ENCODE results near the gene NPM1. TPM values are rescaled to one million over a fixed set of nuclear protein-coding genes. Genes with fewer than 3 reads are reported as not detected.
"Not testable (repeated sequence)": the region's sequence is repeated elsewhere in the genome, so short reads cannot be mapped to it uniquely, and the experiment has no call there.

The NPM1 gene
- total RNA-seq, 2 experiments from 2014 or later = 1,230 to 1,897 TPM

GRCh38 chr5:171367424-171368370, 20.0 kb upstream of the NPM1 start:
- Mint-ChIP-seq H3K9me3 (ENCODE audit: low read depth) (no peaks in the 10 kb centered on the region), H3K4me1 (peaks cover 6% of the 10 kb centered on the region), H3K27ac (no peak overlapping the region), H3K27me3 (peaks cover 29% of the 10 kb centered on the region), H3K4me3 (no peak overlapping the region), H3K36me3 (no peaks in the 10 kb centered on the region)
- ATAC-seq = peak; percentile 27
- no peak for DNase-seq
- CTCF ChIA-PET = interaction anchor here (1.3 kb wide), 1 partner anchor 19 kb away, joined by 3 read pairs; no protein-coding TSS in a partner anchor

GRCh38 chr5:171369056-171369455, 18.6 kb upstream of the NPM1 start:
- CTCF ChIA-PET = no interaction called here
- Mint-ChIP-seq H3K4me3 (no peak overlapping the region), H3K9me3 (ENCODE audit: low read depth) (no peaks in the 10 kb centered on the region), H3K27me3 (peaks cover 19% of the 10 kb centered on the region), H3K4me1 (peaks cover 6% of the 10 kb centered on the region), H3K27ac (no peak overlapping the region), H3K36me3 (no peaks in the 10 kb centered on the region)
- ATAC-seq (no peak), DNase-seq (no peak)

GRCh38 chr5:171369898-171370297, 17.8 kb upstream of the NPM1 start:
- H3K9me3 Mint-ChIP-seq (ENCODE audit: low read depth) = no peaks in the 10 kb centered on the region
- ATAC-seq (peak; percentile 16), DNase-seq (no peak)
- no peaks in the 10 kb centered on the region for H3K36me3 Mint-ChIP-seq
- H3K4me3 Mint-ChIP-seq = no peak overlapping the region
- H3K4me1 Mint-ChIP-seq = peaks cover 6% of the 10 kb centered on the region
- H3K27me3 Mint-ChIP-seq = peaks cover 19% of the 10 kb centered on the region
- no peak overlapping the region for H3K27ac Mint-ChIP-seq
- CTCF ChIA-PET = interaction anchor here (1.2 kb wide), 1 partner anchor 162 kb away, joined by 3 read pairs; no protein-coding TSS in a partner anchor

GRCh38 chr5:171370881-171371280, 16.8 kb upstream of the NPM1 start:
- DNase-seq; H3K36me3 Mint-ChIP-seq; ATAC-seq; H3K9me3 Mint-ChIP-seq (ENCODE audit: low read depth); H3K4me1 Mint-ChIP-seq; H3K27ac Mint-ChIP-seq; H3K4me3 Mint-ChIP-seq: not testable (repeated sequence)
- CTCF ChIA-PET = interaction anchor here (0.8 to 1.2 kb wide), 2 partner anchors 18 to 163 kb away, joined by 3 read pairs; no protein-coding TSS in a partner anchor
- H3K27me3 Mint-ChIP-seq = peaks cover 19% of the 10 kb centered on the region

GRCh38 chr5:171371326-171371725, 16.3 kb upstream of the NPM1 start:
- Mint-ChIP-seq H3K9me3 (ENCODE audit: low read depth) (no peaks in the 10 kb centered on the region), H3K36me3 (no peaks in the 10 kb centered on the region), H3K27ac (no peak overlapping the region), H3K27me3 (peaks cover 19% of the 10 kb centered on the region), H3K4me1 (peaks cover 6% of the 10 kb centered on the region), H3K4me3 (no peak overlapping the region)
- DNase-seq = no peak
- no peak for ATAC-seq
- CTCF ChIA-PET = no interaction called here

GRCh38 chr5:171379961-171380360, 7.7 kb upstream of the NPM1 start:
- Mint-ChIP-seq H3K9me3 (ENCODE audit: low read depth) (no peaks in the 10 kb centered on the region), H3K4me3 (no peak overlapping the region), H3K27me3 (peaks cover 10% of the 10 kb centered on the region), H3K27ac (no peak overlapping the region), H3K36me3 (no peaks in the 10 kb centered on the region), H3K4me1 (peaks cover 1% of the 10 kb centered on the region)
- ATAC-seq = no peak
- no peak for DNase-seq
- CTCF ChIA-PET = no interaction called here

GRCh38 chr5:171384416-171384815, 3.2 kb upstream of the NPM1 start:
- not testable (repeated sequence) for H3K4me1 Mint-ChIP-seq; H3K27ac Mint-ChIP-seq; H3K27me3 Mint-ChIP-seq; ATAC-seq; DNase-seq; H3K9me3 Mint-ChIP-seq (ENCODE audit: low read depth); H3K4me3 Mint-ChIP-seq
- peaks cover 14% of the 10 kb centered on the region for H3K36me3 Mint-ChIP-seq
- CTCF ChIA-PET = interaction anchor here (1.6 kb wide), 1 partner anchor 11 kb away, joined by 4 read pairs; no protein-coding TSS in a partner anchor

GRCh38 chr5:171384999-171385398, 2.6 kb upstream of the NPM1 start:
- peaks cover 13% of the 10 kb centered on the region for H3K4me1 Mint-ChIP-seq
- peaks cover 20% of the 10 kb centered on the region for H3K36me3 Mint-ChIP-seq
- CTCF ChIA-PET; H3K27ac Mint-ChIP-seq; H3K4me3 Mint-ChIP-seq; DNase-seq; ATAC-seq; H3K9me3 Mint-ChIP-seq (ENCODE audit: low read depth); H3K27me3 Mint-ChIP-seq: not testable (repeated sequence)

GRCh38 chr5:171386006-171386671, 1.5 kb upstream of the NPM1 start:
- H3K27ac Mint-ChIP-seq = peak overlapping the region; percentile 32
- H3K4me1 Mint-ChIP-seq = peaks cover 24% of the 10 kb centered on the region
- ATAC-seq (no peak), DNase-seq (no peak)
- no peaks in the 10 kb centered on the region for H3K9me3 Mint-ChIP-seq (ENCODE audit: low read depth)
- H3K36me3 Mint-ChIP-seq = peaks cover 31% of the 10 kb centered on the region
- H3K4me3 Mint-ChIP-seq = peak overlapping the region; percentile 36
- CTCF ChIA-PET = interaction anchor here (0.5 kb wide), 1 partner anchor 52 kb away, joined by 3 read pairs; no protein-coding TSS in a partner anchor
- H3K27me3 Mint-ChIP-seq = peaks cover 3% of the 10 kb centered on the region

GRCh38 chr5:171386861-171387344, 746 bp upstream of the NPM1 start:
- H3K4me3 Mint-ChIP-seq = peak overlapping the region; percentile 93
- H3K36me3 Mint-ChIP-seq = peaks cover 38% of the 10 kb centered on the region
- peaks cover 30% of the 10 kb centered on the region for H3K4me1 Mint-ChIP-seq
- H3K27me3 Mint-ChIP-seq = peaks cover 3% of the 10 kb centered on the region
- CTCF ChIA-PET = interaction anchor here (0.9 kb wide), 1 partner anchor 20 kb away, joined by 3 read pairs; no protein-coding TSS in a partner anchor
- ATAC-seq (no peak), DNase-seq (no peak)
- no peaks in the 10 kb centered on the region for H3K9me3 Mint-ChIP-seq (ENCODE audit: low read depth)
- H3K27ac Mint-ChIP-seq = peak overlapping the region; percentile 99

- Mint-ChIP-seq H3K9me3 (ENCODE audit: low read depth) (no peaks in the 10 kb centered on the region), H3K27me3 (peaks cover under 1% of the 10 kb centered on the region), H3K27ac (peak overlapping the region; percentile 99), H3K36me3 (peaks cover 51% of the 10 kb centered on the region), H3K4me3 (peak overlapping the region; percentile 93), H3K4me1 (peaks cover 42% of the 10 kb centered on the region)
- ATAC-seq = peak; percentile 29
- DNase-seq = peak; percentile 91
- CTCF ChIA-PET = interaction anchor here (0.6 to 1.4 kb wide), 3 partner anchors 18 to 1098 kb away, joined by 3 to 5 read pairs (median 3); no protein-coding TSS in a partner anchor
These were observed 544 bp downstream of the NPM1 start for GRCh38 chr5:171387970-171388815.

GRCh38 chr5:171388816-171389168, 1.1 kb downstream of the NPM1 start:
- peak; percentile 77 for DNase-seq
- peak overlapping the region; percentile 93 for H3K4me3 Mint-ChIP-seq
- peaks cover 46% of the 10 kb centered on the region for H3K4me1 Mint-ChIP-seq
- H3K36me3 Mint-ChIP-seq = peaks cover 55% of the 10 kb centered on the region
- H3K9me3 Mint-ChIP-seq (ENCODE audit: low read depth) = no peaks in the 10 kb centered on the region
- no peaks in the 10 kb centered on the region for H3K27me3 Mint-ChIP-seq
- peak; percentile 3 for ATAC-seq
- CTCF ChIA-PET = interaction anchor here (0.6 to 1.4 kb wide), 4 partner anchors 17 to 1098 kb away, joined by 3 to 5 read pairs (median 3); no protein-coding TSS in a partner anchor
- peak overlapping the region; percentile 99 for H3K27ac Mint-ChIP-seq

All from activated CD8-positive, alpha-beta memory T cell treated with anti-CD3 and anti-CD28 coated beads, Interleukin-2, amount 10 ng/mL, durations not matched to agents 7 days and 5 days (primary cell).